HepG2 (cell line): ENCODE measurements around the gene HAX1.

Experiments used
- MAFG ChIP-seq: sonication (generic); formaldehyde crosslinking; IDR thresholded peaks from 2 replicates; pipeline ENCODE4 v1.5.1; 2020; ENCODE audit warnings: mild to moderate bottlenecking, missing genetic modification reagents
- SP1 ChIP-seq, 2 experiments: fragments of 450-650 bp in 1 of 2; sonication (generic) in 1 of 2; formaldehyde crosslinking in 1 of 2; IDR thresholded peaks; 2 replicates each; pipeline versions ENCODE4 v1.4.0 to v1.6.1; 2016 to 2020; ENCODE audit warnings: missing genetic modification reagents in 1 of 2
- TEAD2 ChIP-seq: sonication (generic); formaldehyde crosslinking; IDR thresholded peaks from 2 replicates; pipeline ENCODE4 v1.9.0; 2021; ENCODE audit warnings: missing genetic modification reagents

DNA sequence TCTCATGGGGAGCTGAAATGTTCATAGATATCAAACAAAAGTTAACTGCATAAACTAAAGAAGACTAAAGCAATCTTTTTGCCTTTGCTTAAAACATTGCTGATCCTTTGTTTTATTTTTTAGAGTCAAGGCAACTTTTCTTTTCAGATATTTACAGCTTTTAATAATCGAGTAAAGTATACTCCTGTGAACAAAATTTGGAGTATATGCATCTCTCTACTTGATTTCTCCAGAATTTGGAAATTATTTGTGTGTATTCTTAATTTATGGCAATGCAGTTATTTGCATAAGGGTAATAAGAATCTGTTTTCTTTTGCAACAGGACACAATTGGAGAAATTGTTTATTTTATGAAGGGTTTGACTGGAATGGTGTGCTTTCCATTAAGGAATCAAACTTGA, 44.3 kb downstream of the HAX1 start:
- TF ChIP-seq SP1 (IDR thresholded peaks at IDR 0.05) (no peak), SP1 (CRISPR knock-in tag; IDR thresholded peaks at IDR 0.05) (no peak), TEAD2 (no peak), MAFG (CRISPR knock-in tag) (no peak)
